ENCODE data around the gene CNOT11.
"Not testable (repeated sequence)": the region's sequence is repeated elsewhere in the genome, so short reads cannot be mapped to it uniquely, and the experiment has no call there.

Gene CNOT11

GRCh38 chr2:101244899-101245298 lies 7.8 kb upstream of the CNOT11 start:
- H3K4me3 ChIP-seq (ENCODE audit: low read depth, low read length): not testable (repeated sequence)

- not testable (repeated sequence) for H3K4me3 ChIP-seq (ENCODE audit: low read depth, low read length)
Measured at GRCh38 chr2:101245468-101245867, 7.2 kb upstream of the CNOT11 start.

- H3K4me3 ChIP-seq (ENCODE audit: low read depth, low read length): not testable (repeated sequence)
Measured at GRCh38 chr2:101248756-101249155, 3.9 kb upstream of the CNOT11 start.

GRCh38 chr2:101249826-101250225 lies 2.9 kb upstream of the CNOT11 start:
- H3K4me3 ChIP-seq (ENCODE audit: low read depth, low read length): no peak overlapping the region

GRCh38 chr2:101251246-101251781 lies 1.4 kb upstream of the CNOT11 start:
- H3K4me3 ChIP-seq (ENCODE audit: low read depth, low read length): not testable (repeated sequence)

- H3K4me3 ChIP-seq (ENCODE audit: low read depth, low read length): peak overlapping the region; percentile 63
Measured at GRCh38 chr2:101251844-101252407, 760 bp upstream of the CNOT11 start.

- H3K4me3 ChIP-seq (ENCODE audit: low read depth, low read length): peak overlapping the region; percentile 92
Measured at GRCh38 chr2:101253013-101253702, 472 bp downstream of the CNOT11 start.

- H3K4me3 ChIP-seq (ENCODE audit: low read depth, low read length): peak overlapping the region; percentile 92
Measured at GRCh38 chr2:101253703-101254450, 1.2 kb downstream of the CNOT11 start.

- no peak overlapping the region for H3K4me3 ChIP-seq (ENCODE audit: low read depth, low read length)
Measured at GRCh38 chr2:101255501-101255900, 2.8 kb downstream of the CNOT11 start.

- no peak overlapping the region for H3K4me3 ChIP-seq (ENCODE audit: low read depth, low read length)
Measured at GRCh38 chr2:101256316-101256715, 3.6 kb downstream of the CNOT11 start.

- H3K4me3 ChIP-seq (ENCODE audit: low read depth, low read length): no peak overlapping the region
Measured at GRCh38 chr2:101258804-101259203, 6.1 kb downstream of the CNOT11 start.

- H3K4me3 ChIP-seq (ENCODE audit: low read depth, low read length): no peak overlapping the region
Measured at GRCh38 chr2:101262142-101262541, 9.5 kb downstream of the CNOT11 start.

- H3K4me3 ChIP-seq (ENCODE audit: low read depth, low read length): no peak overlapping the region
Measured at GRCh38 chr2:101263377-101263800, 10.7 kb downstream of the CNOT11 start.

- no peak overlapping the region for H3K4me3 ChIP-seq (ENCODE audit: low read depth, low read length)
Measured at GRCh38 chr2:101264360-101264939, 11.8 kb downstream of the CNOT11 start.

GRCh38 chr2:101265893-101266499 lies 13.3 kb downstream of the CNOT11 start:
- no peak overlapping the region for H3K4me3 ChIP-seq (ENCODE audit: low read depth, low read length)

- H3K4me3 ChIP-seq (ENCODE audit: low read depth, low read length): no peak overlapping the region
Measured at GRCh38 chr2:101267671-101268656, 15.3 kb downstream of the CNOT11 start.

GRCh38 chr2:101270700-101271259 lies 18.1 kb downstream of the CNOT11 start:
- no peak overlapping the region for H3K4me3 ChIP-seq (ENCODE audit: low read depth, low read length)

- no peak overlapping the region for H3K4me3 ChIP-seq (ENCODE audit: low read depth, low read length)
Measured at GRCh38 chr2:101272045-101272784, 19.5 kb downstream of the CNOT11 start.

- no peak overlapping the region for H3K4me3 ChIP-seq (ENCODE audit: low read depth, low read length)
Measured at GRCh38 chr2:101273056-101273455, 20.4 kb downstream of the CNOT11 start.

Data from iPS-11a (cell line).